Right lobe of liver (tissue), 6 donors: ENCODE data around the gene SYNE1. TPM values are rescaled to one million over a fixed set of nuclear protein-coding genes. Genes with fewer than 3 reads are reported as not detected.

Source experiments
- ATAC-seq, 4 donors: fragments of 200-7000 bp; cut with Tn5 transposase; one replicate each; pipeline ENCODE4 v1.9.1; 2020; ENCODE audit warnings: mild to moderate bottlenecking in 4 of 4, moderate library complexity in 4 of 4
- DNase-seq, 3 donors: peaks; one replicate each; pipeline ENCODE4 v3.0.0-alpha.2; 2020
- H3K27ac ChIP-seq, 3 donors: fragments of 200-600 bp; one replicate each; pipeline ENCODE4 v1.8.0; 2022
- H3K27me3 ChIP-seq, 2 donors: fragments of 200-600 bp; one replicate each; pipeline ENCODE4 v1.8.0; 2022
- H3K36me3 ChIP-seq, 4 donors: fragments of 200-600 bp; sonication (generic) in 1 of 4; one replicate each; pipeline versions ENCODE4 v1.5.1 to v1.8.0; 2017 to 2022; ENCODE audit warnings: control low read depth in 1 of 4
- H3K4me1 ChIP-seq, 4 donors: fragments of 200-600 bp; sonication (generic) in 1 of 4; one replicate each; pipeline versions ENCODE4 v1.5.1 to v1.8.0; 2017 to 2022; ENCODE audit warnings: control low read depth in 1 of 4
- H3K4me3 ChIP-seq, 3 donors: fragments of 200-600 bp; one replicate each; pipeline ENCODE4 v1.8.0; 2022
- H3K9me3 ChIP-seq, 4 donors: fragments of 200-600 bp; sonication (generic) in 1 of 4; one replicate each; pipeline versions ENCODE4 v1.5.1 to v1.8.0; 2017 to 2022; ENCODE audit warnings: control low read depth in 1 of 4
- CTCF ChIP-seq, 4 donors: fragments of 200-600 bp in 3 of 4; fragments of 450-650 bp in 1 of 4; IDR thresholded peaks; one replicate each; pipeline versions ENCODE4 v1.5.1 to v1.8.0; 2016 to 2022; ENCODE audit warnings: antibody characterized with exemption in 4 of 4, mild to moderate bottlenecking in 2 of 4
- POLR2A ChIP-seq: fragments of 450-650 bp; IDR thresholded peaks from one replicate; pipeline ENCODE4 v1.6.1; 2017; ENCODE audit warnings: antibody characterized with exemption, mild to moderate bottlenecking
- WGBS: methylation state at CpG from one replicate; pipeline ENCODE4 v1.1.6; 2018; ENCODE audit warnings: low coverage, low lambda C conversion rate; ENCODE audit not compliant: insufficient coverage; ENCODE audit errors: missing lambda C conversion rate; 5-methylcytosine and 5-hydroxymethylcytosine counted together
- intact Hi-C, 2 donors: fragments of 100-400 bp; cut with DNase I; formaldehyde crosslinking; loops; one replicate each; pipeline versions ENCODE4 v1.11.2 to v1.14.1; 2022
- total RNA-seq, 6 experiments: library from RNA; depleted of rRNA in 2 of 6; stranded (reverse); fragments of >200 nt in 2 of 6; fragmentation: NEBNext Ultra II Directional in 3 of 6; extraction: Animal tissue kit (Norgen Biotek cat#: 25700) in 3 of 6; gene quantifications; one replicate each; pipeline versions ENCODE4 v1.1.0 to v1.2.4, GENCODE V29; 2016 to 2023
- donor health status: DM: no; HTN: yes; CAD: no.
- donor health status: DM: no; HTN: no; CAD: no.
- donor health status: DM: no; HTN: no; CAD: no.
- donor health status: DM: no; HTN: yes; CAD: no.
- donor health status: DM: no; HTN: yes; CAD: no.

SYNE1 gene
- total RNA-seq, 6 experiments from 2014 or later, result 22.8 to 43.2 (median 25.0) TPM

- no peak for ATAC-seq
- no peak for TF ChIP-seq CTCF (IDR thresholded peaks at IDR 0.05)
- TF ChIP-seq POLR2A, result no peak
- no peaks in the 10 kb centered on the region for H3K4me1 ChIP-seq
- 83% methylated on average over 1 of the region's 8 CpGs for WGBS
- H3K4me3 ChIP-seq, result no peak overlapping the region
- H3K36me3 ChIP-seq, result peaks cover 0 to 78% (median 40%) of the 10 kb centered on the region in 4 donors
- H3K27me3 ChIP-seq, result no peaks in the 10 kb centered on the region
- H3K27ac ChIP-seq, result no peak overlapping the region
- no peak for DNase-seq
- no peaks in the 10 kb centered on the region for H3K9me3 ChIP-seq
- intact Hi-C loops, result no loop called here
Observed at GRCh38 chr6:152236370-152237097, 400.6 kb downstream of the SYNE1 start.

- no peaks in the 10 kb centered on the region for H3K27me3 ChIP-seq
- ATAC-seq (peak; percentile 23 to 70 (median 46)), DNase-seq (no peak)
- WGBS, result 76% methylated on average over 14 of the region's 17 CpGs
- no peaks in the 10 kb centered on the region for H3K4me1 ChIP-seq
- H3K27ac ChIP-seq, result no peak overlapping the region
- H3K36me3 ChIP-seq, result peaks cover 0 to 79% (median 45%) of the 10 kb centered on the region in 4 donors
- no peaks in the 10 kb centered on the region for H3K9me3 ChIP-seq
- TF ChIP-seq CTCF (IDR thresholded peaks at IDR 0.05), result no peak
- no peak for TF ChIP-seq POLR2A
- H3K4me3 ChIP-seq, result no peak overlapping the region
- intact Hi-C loops, result no loop called here
Observed at GRCh38 chr6:152233547-152234320, 403.4 kb downstream of the SYNE1 start.

GRCh38 chr6:152232501-152233151 lies 404.5 kb downstream of the SYNE1 start:
- H3K9me3 ChIP-seq, result no peaks in the 10 kb centered on the region
- WGBS, result 65% methylated on average over 5 of the region's 5 CpGs
- intact Hi-C loops, result no loop called here
- H3K36me3 ChIP-seq, result peaks cover 0 to 69% (median 40%) of the 10 kb centered on the region in 4 donors
- ATAC-seq, result peak; percentile 27 to 45 (median 31)
- no peaks in the 10 kb centered on the region for H3K27me3 ChIP-seq
- DNase-seq, result no peak
- TF ChIP-seq POLR2A (no peak), CTCF (IDR thresholded peaks at IDR 0.05) (no peak)
- H3K4me3 ChIP-seq, result no peak overlapping the region
- no peaks in the 10 kb centered on the region for H3K4me1 ChIP-seq
- no peak overlapping the region for H3K27ac ChIP-seq

GRCh38 chr6:152229330-152229729 lies 407.8 kb downstream of the SYNE1 start:
- intact Hi-C loops, result no loop called here
- no peaks in the 10 kb centered on the region for H3K4me1 ChIP-seq
- ATAC-seq (no peak), DNase-seq (no peak)
- H3K27ac ChIP-seq, result no peak overlapping the region
- no peaks in the 10 kb centered on the region for H3K27me3 ChIP-seq
- no peak overlapping the region for H3K4me3 ChIP-seq
- H3K36me3 ChIP-seq, result peaks cover 0 to 49% (median 30%) of the 10 kb centered on the region in 4 donors
- no peak for TF ChIP-seq POLR2A
- TF ChIP-seq CTCF (IDR thresholded peaks at IDR 0.05), result no peak
- WGBS, result 95% methylated on average over 4 of the region's 4 CpGs
- H3K9me3 ChIP-seq, result no peaks in the 10 kb centered on the region
